ENCODE measurements around the gene TIA1.
"Not testable (repeated sequence)": the region's sequence is repeated elsewhere in the genome, so short reads cannot be mapped to it uniquely, and the experiment has no call there.

Gene TIA1

GRCh38 chr2:70248181-70248847 is at the start of gene TIA1:
Gene TIA1 (minus strand): TSS chr2:70248628. CDS start chr2:70248430, 198 bp downstream.
- Histone ChIP-seq H3K9me3 (replicated peaks in 1 of 11) (no peaks in the 10 kb centered on the region), H3K27me3 (no peaks in the 10 kb centered on the region), H4K20me1 (peaks cover 20 to 40% (median 36%) of the 10 kb centered on the region in 11 experiments; a peak in 21 of 22 replicates), H3K4me3 (peak within 1 kb of the TSS; percentile 68 to 87 (median 84)), H3K36me3 (peaks cover 0 to 33% (median 25%) of the 10 kb centered on the region in 11 experiments; a peak in 16 of 22 replicates), H3K27ac (peak within 1 kb of the TSS; percentile 86 to 100 (median 98)), H3K4me2 (peak within 1 kb of the TSS; percentile 90 to 98 (median 94)), H3K4me1 (peaks cover 30 to 39% (median 37%) of the 10 kb centered on the region in 10 experiments), H3K9ac (peak within 1 kb of the TSS; percentile 90 to 100 (median 97))
- no peak for TF ChIP-seq Cebpa-rat (IDR thresholded peaks at IDR 0.05)

GRCh38 chr2:70297828-70298227 is 49.4 kb upstream of the TIA1 start:
- not testable (repeated sequence) for H3K9ac ChIP-seq; H3K4me2 ChIP-seq; H3K9me3 ChIP-seq (replicated peaks in 1 of 11); H3K27ac ChIP-seq; H3K4me3 ChIP-seq; H3K27me3 ChIP-seq
- Histone ChIP-seq H3K36me3 (peaks cover 42 to 61% (median 48%) of the 10 kb centered on the region in 11 experiments), H3K4me1 (peaks cover 16 to 33% (median 24%) of the 10 kb centered on the region in 10 experiments), H4K20me1 (peaks cover 0 to 10% (median 5%) of the 10 kb centered on the region in 11 experiments; a peak in 5 of 22 replicates)

GRCh38 chr2:70283500-70284191 is 35.2 kb upstream of the TIA1 start:
- Histone ChIP-seq H4K20me1 (peaks cover 51 to 99% (median 76%) of the 10 kb centered on the region in 11 experiments; a peak in 21 of 22 replicates), H3K4me3 (no peak overlapping the region), H3K4me1 (peaks cover 0 to 13% (median 2%) of the 10 kb centered on the region in 10 experiments; a peak in 7 of 20 replicates), H3K27me3 (no peaks in the 10 kb centered on the region), H3K9me3 (replicated peaks in 1 of 11) (no peaks in the 10 kb centered on the region), H3K9ac (no peak overlapping the region), H3K27ac (no peak overlapping the region), H3K4me2 (no peak overlapping the region), H3K36me3 (peaks cover 98 to 100% (median 100%) of the 10 kb centered on the region in 11 experiments)
- no peak for TF ChIP-seq Cebpa-rat (IDR thresholded peaks at IDR 0.05)

GRCh38 chr2:70282439-70282838 is 34.0 kb upstream of the TIA1 start:
- no peak overlapping the region for H3K4me3 ChIP-seq
- TF ChIP-seq Cebpa-rat (IDR thresholded peaks at IDR 0.05), result no peak
- H4K20me1 ChIP-seq, result peaks cover 51 to 88% (median 74%) of the 10 kb centered on the region in 11 experiments; a peak in 21 of 22 replicates
- H3K4me1 ChIP-seq, result peaks cover 0 to 13% (median 0%) of the 10 kb centered on the region in 10 experiments; a peak in 4 of 20 replicates
- H3K27me3 ChIP-seq, result no peaks in the 10 kb centered on the region
- no peak overlapping the region for H3K4me2 ChIP-seq
- H3K36me3 ChIP-seq, result peaks cover 98 to 100% (median 100%) of the 10 kb centered on the region in 11 experiments
- H3K9ac ChIP-seq, result peak overlapping the region in 1 of 11 experiments; percentile 17; a peak in 1 of 22 replicates
- no peaks in the 10 kb centered on the region for H3K9me3 ChIP-seq (replicated peaks in 1 of 11)
- no peak overlapping the region for H3K27ac ChIP-seq

GRCh38 chr2:70280242-70280798 is 31.9 kb upstream of the TIA1 start:
- Histone ChIP-seq H3K4me2 (no peak overlapping the region), H4K20me1 (peaks cover 37 to 68% (median 53%) of the 10 kb centered on the region in 11 experiments; a peak in 21 of 22 replicates), H3K4me3 (no peak overlapping the region), H3K9me3 (replicated peaks in 1 of 11) (no peaks in the 10 kb centered on the region), H3K4me1 (peaks cover 0 to 7% (median 0%) of the 10 kb centered on the region in 10 experiments; a peak in 2 of 20 replicates), H3K27ac (no peak overlapping the region), H3K9ac (no peak overlapping the region), H3K36me3 (peaks cover 98 to 100% (median 100%) of the 10 kb centered on the region in 11 experiments), H3K27me3 (no peaks in the 10 kb centered on the region)
- TF ChIP-seq Cebpa-rat (IDR thresholded peaks at IDR 0.05), result no peak

- H3K27ac ChIP-seq, result no peak overlapping the region
- peaks cover 30 to 57% (median 43%) of the 10 kb centered on the region in 11 experiments for H3K36me3 ChIP-seq
- H3K9me3 ChIP-seq (replicated peaks in 1 of 11), result peaks cover 6 to 24% (median 14%) of the 10 kb centered on the region in 11 experiments; a peak in 20 of 22 replicates
- no peak for TF ChIP-seq Cebpa-rat (IDR thresholded peaks at IDR 0.05)
- H3K4me3 ChIP-seq, result no peak overlapping the region
- H4K20me1 ChIP-seq, result no peaks in the 10 kb centered on the region
- H3K27me3 ChIP-seq, result no peaks in the 10 kb centered on the region
- peaks cover 0 to 6% (median 0%) of the 10 kb centered on the region in 10 experiments; a peak in 2 of 20 replicates for H3K4me1 ChIP-seq
- H3K4me2 ChIP-seq, result no peak overlapping the region
- no peak overlapping the region for H3K9ac ChIP-seq
Observed at GRCh38 chr2:70270323-70270722, 21.9 kb upstream of the TIA1 start.

GRCh38 chr2:70269422-70270302 is 21.2 kb upstream of the TIA1 start:
- not testable (repeated sequence) for H3K4me2 ChIP-seq

GRCh38 chr2:70266925-70267324 is 18.5 kb upstream of the TIA1 start:
- not testable (repeated sequence) for H4K20me1 ChIP-seq, H3K4me1 ChIP-seq, H3K27ac ChIP-seq, H3K4me2 ChIP-seq, H3K27me3 ChIP-seq, H3K4me3 ChIP-seq, H3K9ac ChIP-seq
- Histone ChIP-seq H3K9me3 (replicated peaks in 1 of 11) (peaks cover 6 to 24% (median 16%) of the 10 kb centered on the region in 11 experiments; a peak in 20 of 22 replicates), H3K36me3 (peaks cover 48 to 73% (median 61%) of the 10 kb centered on the region in 11 experiments)

More at GRCh38 chr2:70269422-70270302, 21.2 kb upstream of the TIA1 start:
- Histone ChIP-seq H3K36me3 (peaks cover 30 to 57% (median 43%) of the 10 kb centered on the region in 11 experiments), H3K9me3 (replicated peaks in 1 of 11) (peaks cover 6 to 24% (median 16%) of the 10 kb centered on the region in 11 experiments; a peak in 20 of 22 replicates)
- H3K4me3 ChIP-seq, H3K27me3 ChIP-seq, H4K20me1 ChIP-seq, H3K9ac ChIP-seq, H3K4me1 ChIP-seq, H3K27ac ChIP-seq: not testable (repeated sequence)
